Thyroid gland (tissue), 4 donors: Measurements from ENCODE around the gene GPSM1. TPM values are rescaled to one million over a fixed set of nuclear protein-coding genes. Genes with fewer than 3 reads are reported as not detected.

Source experiments
- DNase-seq, 2 donors: peaks; one replicate each; pipeline ENCODE4 v3.0.0-alpha.2; 2019
- H3K27ac ChIP-seq, 3 donors: fragments of 200-600 bp; sonication (generic); 1 replicate in 2 of 3; 2 replicates in 1 of 3; pipeline ENCODE4 v1.5.1; 2016 to 2019; ENCODE audit warnings: mild to moderate bottlenecking in 1 of 3, moderate library complexity in 1 of 3
- H3K27me3 ChIP-seq: fragments of 200-600 bp; sonication (generic); one replicate; pipeline ENCODE4 v1.5.1; 2019
- H3K36me3 ChIP-seq, 2 donors: fragments of 200-600 bp; sonication (generic); one replicate each; pipeline ENCODE4 v1.5.1; 2016 to 2019
- H3K4me1 ChIP-seq, 2 donors: fragments of 200-600 bp; sonication (generic); one replicate each; pipeline ENCODE4 v1.5.1; 2017 to 2019
- H3K4me3 ChIP-seq, 3 donors: fragments of 200-600 bp; sonication (generic); replicated peaks in 1 of 3; 1 replicate in 2 of 3; 2 replicates in 1 of 3; pipeline ENCODE4 v1.5.1; 2016; ENCODE audit warnings: mild to moderate bottlenecking in 1 of 3
- H3K9me3 ChIP-seq: fragments of 200-600 bp; sonication (generic); one replicate; pipeline ENCODE4 v1.5.1; 2017
- CTCF ChIP-seq, 6 experiments: fragments of 200-600 bp in 3 of 6; fragments of 450-650 bp in 3 of 6; sonication (generic) in 3 of 6; IDR thresholded peaks; one replicate each; pipeline ENCODE4 v1.5.1; 2016 to 2019; ENCODE audit warnings: antibody characterized with exemption in 6 of 6, mild to moderate bottlenecking in 2 of 6, inconsistent platforms in 1 of 6, moderate library complexity in 1 of 6
- POLR2A ChIP-seq, 2 donors: fragments of 450-650 bp; IDR thresholded peaks; one replicate each; pipeline ENCODE4 v1.6.1; 2017; ENCODE audit warnings: antibody characterized with exemption in 2 of 2, mild to moderate bottlenecking in 2 of 2, moderate library complexity in 1 of 2
- WGBS, 2 donors: methylation state at CpG; one replicate each; pipeline ENCODE4 v1.1.5; 2017; 5-methylcytosine and 5-hydroxymethylcytosine counted together
- intact Hi-C: fragments of 100-400 bp; cut with DNase I; formaldehyde crosslinking; loops from one replicate; pipeline ENCODE4 v1.15.1; 2023
- total RNA-seq, 4 donors: library from RNA; depleted of rRNA; stranded (reverse); fragments of >200 nt; gene quantifications; one replicate each; pipeline ENCODE4 v1.2.3, GENCODE V29; 2016

The GPSM1 gene
- total RNA-seq, 4 donors from 2014 or later = 5.9 to 18.1 (median 12.2) TPM

- H3K36me3 ChIP-seq = no peaks in the 10 kb centered on the region
- intact Hi-C loops = no loop called here
- H3K9me3 ChIP-seq = no peaks in the 10 kb centered on the region
- 94 to 96% methylated on average over 37 to 41 of the region's 54 CpGs for WGBS, 2 donors
- H3K27me3 ChIP-seq = no peaks in the 10 kb centered on the region
- no peak overlapping the region for H3K4me3 ChIP-seq
- DNase-seq = no peak
- TF ChIP-seq CTCF (IDR thresholded peaks at IDR 0.05) (no peak), POLR2A (IDR thresholded peaks at IDR 0.05) (no peak)
- H3K4me1 ChIP-seq = peaks cover 4 to 18% of the 10 kb centered on the region in 2 donors
- H3K27ac ChIP-seq = no peak overlapping the region
Observed at GRCh38 chr9:136370687-136371532, 43.6 kb downstream of the GPSM1 start.

DNA sequence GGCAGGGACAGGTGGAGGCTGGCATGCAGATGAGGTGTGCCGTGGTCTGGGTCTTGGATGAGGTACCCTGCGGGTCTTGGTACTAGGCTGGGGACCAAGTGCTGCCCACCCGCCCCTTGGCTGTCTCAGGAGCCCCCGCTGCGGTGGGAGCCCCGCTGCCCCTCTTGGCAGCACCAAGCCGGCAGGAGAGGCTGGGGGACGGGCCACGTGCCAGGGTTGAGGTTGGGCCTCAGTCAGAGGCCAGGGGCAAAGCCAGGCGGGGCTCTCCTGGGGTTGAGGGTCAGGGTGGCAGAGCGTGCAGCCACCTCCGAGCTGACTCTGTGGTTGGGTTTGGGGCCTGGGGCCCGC, 44.2 kb downstream of the GPSM1 start:
- WGBS, 2 donors = 100% methylated on average over 1 to 2 of the region's 13 CpGs
- Histone ChIP-seq H3K27me3 (no peaks in the 10 kb centered on the region), H3K9me3 (no peaks in the 10 kb centered on the region), H3K27ac (no peak overlapping the region), H3K4me1 (peaks cover 4 to 18% of the 10 kb centered on the region in 2 donors), H3K36me3 (no peaks in the 10 kb centered on the region), H3K4me3 (no peak overlapping the region)
- TF ChIP-seq POLR2A (IDR thresholded peaks at IDR 0.05) (no peak), CTCF (IDR thresholded peaks at IDR 0.05) (no peak)
- no peak for DNase-seq
- intact Hi-C loops = no loop called here

GRCh38 chr9:136372006-136372405, 44.7 kb downstream of the GPSM1 start:
- no peak for TF ChIP-seq POLR2A (IDR thresholded peaks at IDR 0.05)
- no peak for TF ChIP-seq CTCF (IDR thresholded peaks at IDR 0.05)
- no peak overlapping the region for H3K4me3 ChIP-seq
- no peaks in the 10 kb centered on the region for H3K9me3 ChIP-seq
- peaks cover 4 to 18% of the 10 kb centered on the region in 2 donors for H3K4me1 ChIP-seq
- no peaks in the 10 kb centered on the region for H3K36me3 ChIP-seq
- no peak overlapping the region for H3K27ac ChIP-seq
- H3K27me3 ChIP-seq = no peaks in the 10 kb centered on the region
- 76 to 93% methylated on average over 8 to 16 of the region's 21 CpGs for WGBS, 2 donors
- DNase-seq = no peak
- intact Hi-C loops = no loop called here

DNA sequence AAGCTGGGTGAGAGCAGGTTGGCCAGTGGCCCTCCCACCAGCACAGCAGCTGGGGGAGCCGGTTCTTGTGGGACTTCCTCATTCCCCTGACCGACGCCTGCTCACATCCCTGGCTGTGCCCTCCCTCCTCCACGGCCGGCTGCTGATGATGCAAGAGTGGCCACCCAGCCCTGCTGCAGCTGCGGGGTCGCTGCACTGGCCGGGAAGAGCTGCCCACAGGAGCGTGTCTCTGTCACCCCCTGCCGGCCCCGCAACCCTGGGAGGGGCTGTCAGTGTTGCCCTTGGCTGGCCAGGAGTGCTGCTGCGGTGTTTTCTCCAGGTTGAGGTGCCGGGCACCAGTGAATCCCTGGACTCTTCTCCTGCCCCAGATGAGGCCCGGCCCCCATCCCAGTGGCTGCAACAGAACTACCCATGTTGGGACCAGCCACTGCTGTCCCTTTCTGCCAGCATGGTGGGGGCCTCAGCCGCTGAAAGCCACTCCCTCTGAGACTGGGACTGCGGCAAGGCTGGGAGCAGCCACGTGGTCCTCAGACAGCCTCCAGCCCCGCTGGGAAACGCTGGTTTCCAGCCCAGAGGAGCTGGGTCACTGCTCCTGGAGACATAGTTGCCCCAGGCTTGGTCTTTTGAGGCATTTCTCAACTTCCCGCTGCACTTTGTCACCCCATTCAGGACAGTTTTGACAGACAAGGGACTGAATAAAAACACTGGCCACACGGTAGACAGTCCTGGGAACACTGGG, 45.4 kb downstream of the GPSM1 start:
- intact Hi-C loops = no loop called here
- DNase-seq = peak; percentile 62 to 63
- no peaks in the 10 kb centered on the region for H3K27me3 ChIP-seq
- TF ChIP-seq POLR2A (IDR thresholded peaks at IDR 0.05) (no peak), CTCF (IDR thresholded peaks at IDR 0.05) (no peak)
- H3K4me1 ChIP-seq = peaks cover 4 to 18% of the 10 kb centered on the region in 2 donors
- H3K4me3 ChIP-seq = no peak overlapping the region
- H3K9me3 ChIP-seq = no peaks in the 10 kb centered on the region
- no peak overlapping the region for H3K27ac ChIP-seq
- no peaks in the 10 kb centered on the region for H3K36me3 ChIP-seq
- 11 to 18% methylated on average over 9 to 14 of the region's 21 CpGs for WGBS, 2 donors
